ENCODE data around the gene STYK1.

DNA sequence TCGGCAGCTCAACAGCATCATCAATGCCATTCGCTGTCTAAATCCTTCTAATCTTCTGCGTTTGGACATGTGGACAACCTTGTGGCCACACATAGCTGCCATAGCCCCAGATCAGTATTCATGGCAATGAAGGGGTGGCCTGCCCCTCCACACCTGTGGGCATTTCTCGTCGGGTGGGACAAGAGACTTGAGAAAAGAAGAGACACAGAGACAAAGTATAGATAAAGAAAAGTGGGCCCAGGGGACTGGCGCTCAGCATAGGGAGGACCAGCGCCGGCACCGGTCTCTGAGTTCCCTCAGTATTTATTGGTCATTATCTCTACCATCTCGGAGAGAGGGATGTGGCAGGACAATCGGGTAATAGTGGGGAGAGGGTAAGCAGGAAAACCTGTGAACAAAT is 102.7 kb downstream of the STYK1 start:
- TF ChIP-seq, protein P1, sequence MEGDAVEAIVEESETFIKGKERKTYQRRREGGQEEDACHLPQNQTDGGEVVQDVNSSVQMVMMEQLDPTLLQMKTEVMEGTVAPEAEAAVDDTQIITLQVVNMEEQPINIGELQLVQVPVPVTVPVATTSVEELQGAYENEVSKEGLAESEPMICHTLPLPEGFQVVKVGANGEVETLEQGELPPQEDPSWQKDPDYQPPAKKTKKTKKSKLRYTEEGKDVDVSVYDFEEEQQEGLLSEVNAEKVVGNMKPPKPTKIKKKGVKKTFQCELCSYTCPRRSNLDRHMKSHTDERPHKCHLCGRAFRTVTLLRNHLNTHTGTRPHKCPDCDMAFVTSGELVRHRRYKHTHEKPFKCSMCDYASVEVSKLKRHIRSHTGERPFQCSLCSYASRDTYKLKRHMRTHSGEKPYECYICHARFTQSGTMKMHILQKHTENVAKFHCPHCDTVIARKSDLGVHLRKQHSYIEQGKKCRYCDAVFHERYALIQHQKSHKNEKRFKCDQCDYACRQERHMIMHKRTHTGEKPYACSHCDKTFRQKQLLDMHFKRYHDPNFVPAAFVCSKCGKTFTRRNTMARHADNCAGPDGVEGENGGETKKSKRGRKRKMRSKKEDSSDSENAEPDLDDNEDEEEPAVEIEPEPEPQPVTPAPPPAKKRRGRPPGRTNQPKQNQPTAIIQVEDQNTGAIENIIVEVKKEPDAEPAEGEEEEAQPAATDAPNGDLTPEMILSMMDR (IDR thresholded peaks at IDR 0.05; ENCODE audit: insufficient read depth, low read length, poor library complexity, severe bottlenecking) = no peak
- TF ChIP-seq EZH2phosphoT487 (conservative IDR thresholded peaks at IDR 0.05; ENCODE audit: low read length) = no peak
